TTC549 (cell line): ENCODE data around the gene CHI3L1.

Experiments used
- FAIRE-seq: peaks from 2 replicates; lab custom pipeline; 2012; peaks lifted over from hg19 to GRCh38; lab: Jason Lieb, UNC

CHI3L1 gene

DNA sequence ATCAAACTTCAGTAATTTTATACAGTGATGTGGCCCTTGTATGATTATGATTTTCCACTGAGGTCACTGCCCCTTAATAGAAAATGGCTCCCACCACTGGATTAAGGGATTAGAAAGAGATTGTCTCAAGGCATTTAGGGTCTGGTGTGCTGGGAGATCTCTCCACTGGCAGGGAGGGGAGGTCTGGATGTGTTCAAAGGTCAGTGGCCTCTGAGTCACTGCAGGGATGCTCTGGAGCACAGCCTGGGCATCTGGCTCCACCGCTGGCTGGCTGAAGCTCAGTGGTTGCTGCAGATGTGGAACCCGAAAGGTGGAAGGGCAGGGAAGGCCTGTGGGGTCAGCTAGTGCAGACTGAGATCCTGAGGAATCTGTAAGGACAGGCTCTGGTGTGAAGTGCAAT lies 18.3 kb upstream of the CHI3L1 start:
- FAIRE-seq: no peak

DNA sequence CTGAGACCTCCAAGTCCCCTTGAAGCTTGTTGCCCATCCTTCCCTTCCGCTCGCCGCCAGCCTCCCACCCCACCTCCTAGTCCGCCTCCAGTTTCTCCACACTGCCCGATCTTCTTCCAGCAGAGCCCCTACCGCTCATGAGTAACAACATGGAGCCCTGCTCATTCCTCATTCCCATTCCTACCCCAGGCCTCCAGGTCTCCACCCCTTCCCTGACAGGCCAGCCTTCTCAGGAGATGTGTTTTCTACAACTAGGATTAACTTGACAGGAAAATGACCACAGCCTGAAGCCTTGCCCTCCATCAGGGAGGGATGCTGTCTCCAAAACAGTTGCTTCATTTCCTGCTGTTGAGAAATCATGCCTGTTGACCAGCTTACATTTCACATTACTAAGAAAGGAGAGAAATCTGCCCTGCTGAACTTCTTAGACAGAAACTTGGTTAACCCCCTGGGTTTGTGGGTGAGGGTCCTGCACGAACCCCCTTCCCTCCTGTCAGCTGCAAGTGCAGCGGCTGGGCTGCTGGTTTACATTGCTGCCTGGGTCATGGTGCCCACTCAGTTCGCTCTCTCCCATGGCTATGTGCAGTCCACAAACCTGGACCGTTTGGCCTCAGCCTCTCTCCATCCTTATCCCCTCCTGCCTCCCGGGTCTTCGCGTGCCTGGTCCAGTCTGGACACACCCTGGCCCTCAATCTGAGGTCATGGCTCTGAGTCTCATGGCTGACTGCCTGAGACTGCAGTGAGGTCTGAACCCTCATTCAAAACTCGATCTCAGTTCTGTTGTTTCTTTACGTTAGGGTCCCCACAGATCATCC lies 16.1 kb upstream of the CHI3L1 start:
- FAIRE-seq: no peak

DNA sequence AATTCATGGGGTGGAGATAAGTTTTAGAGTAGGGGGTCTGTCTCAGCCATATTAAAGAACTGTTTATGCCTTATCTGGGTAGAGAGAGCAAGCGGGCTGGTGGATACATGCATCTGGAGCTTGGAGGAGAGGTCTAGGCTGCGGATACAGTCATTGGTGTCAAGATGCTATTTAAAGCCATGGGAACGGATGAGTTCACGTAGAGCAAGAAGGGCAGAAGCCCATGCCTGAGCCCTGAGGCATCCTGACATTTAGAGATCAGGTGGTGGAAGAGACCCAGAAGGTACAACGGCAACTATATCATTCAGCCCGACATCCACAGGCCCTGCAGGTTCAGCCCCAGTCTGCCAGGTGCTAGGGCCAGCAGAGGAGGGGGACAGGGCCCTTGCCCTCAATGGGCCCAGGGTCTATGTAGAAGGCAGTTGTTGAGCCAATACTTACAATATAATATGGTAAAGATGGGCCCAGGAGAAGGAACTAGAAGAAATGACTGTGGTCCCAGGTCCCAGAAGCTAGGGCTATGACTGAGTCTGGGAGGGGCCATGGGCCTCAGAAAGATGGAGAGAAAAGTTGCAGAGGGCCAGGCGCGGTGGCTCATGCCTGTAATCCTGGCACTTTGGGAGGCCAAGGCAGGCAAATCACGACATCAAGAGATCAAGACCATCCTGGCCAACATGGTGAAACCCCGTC lies 15.2 kb upstream of the CHI3L1 start:
- no peak for FAIRE-seq

DNA sequence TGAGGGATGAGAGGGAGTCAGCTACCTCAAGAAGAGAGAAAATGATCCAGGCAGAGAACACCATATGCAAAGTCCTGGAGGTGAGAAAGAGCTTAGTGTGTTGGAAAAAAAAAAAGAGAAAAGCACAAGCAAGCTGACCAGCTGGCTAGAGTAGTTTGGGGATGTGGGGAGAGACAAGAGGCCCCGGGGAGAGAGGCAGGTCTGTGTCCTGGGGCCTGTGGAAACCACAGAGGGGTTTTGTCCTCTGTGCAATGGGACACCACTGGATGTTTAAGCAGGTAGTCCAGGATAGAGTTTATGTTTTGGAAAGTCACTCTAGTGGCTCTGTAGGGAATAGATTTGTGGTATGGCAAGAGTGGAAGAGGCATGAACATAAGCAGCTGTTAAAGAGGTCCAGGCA lies 14.4 kb upstream of the CHI3L1 start:
- no peak for FAIRE-seq

DNA sequence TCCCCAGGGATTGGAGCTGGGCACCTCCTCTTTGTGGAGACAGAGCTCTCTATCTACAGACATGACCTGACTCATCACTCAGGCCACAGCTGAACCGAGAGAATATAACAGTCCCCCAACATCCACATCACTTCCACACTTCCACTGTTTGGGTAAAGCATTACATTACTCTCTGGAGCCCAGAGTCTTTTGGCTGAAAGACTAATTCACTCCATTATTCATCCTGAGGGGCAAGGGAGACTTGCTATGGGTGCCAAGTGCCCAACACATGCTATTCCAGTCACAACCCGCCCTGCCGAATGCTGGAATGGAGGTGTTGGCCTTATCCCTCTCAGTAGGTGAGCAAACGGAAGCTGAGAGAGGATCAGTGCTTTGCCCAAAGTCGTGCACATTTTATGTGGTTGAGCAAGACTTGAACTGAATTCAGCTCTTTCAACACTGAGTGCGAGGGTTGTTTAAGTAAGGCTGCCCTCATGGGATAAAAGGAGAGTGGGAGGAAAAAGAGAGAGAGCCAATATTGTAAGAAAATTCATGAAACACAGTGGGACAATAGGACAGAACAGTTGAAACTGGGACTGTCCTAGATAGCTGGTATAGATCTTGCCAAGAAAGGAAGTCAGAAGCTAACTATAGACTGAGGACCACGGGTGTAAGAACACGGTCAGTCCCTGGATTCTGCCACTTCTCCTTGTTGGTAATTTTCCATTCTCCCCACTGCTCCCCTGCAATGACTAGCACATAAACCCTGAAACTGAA lies 13.5 kb upstream of the CHI3L1 start:
- no peak for FAIRE-seq

DNA sequence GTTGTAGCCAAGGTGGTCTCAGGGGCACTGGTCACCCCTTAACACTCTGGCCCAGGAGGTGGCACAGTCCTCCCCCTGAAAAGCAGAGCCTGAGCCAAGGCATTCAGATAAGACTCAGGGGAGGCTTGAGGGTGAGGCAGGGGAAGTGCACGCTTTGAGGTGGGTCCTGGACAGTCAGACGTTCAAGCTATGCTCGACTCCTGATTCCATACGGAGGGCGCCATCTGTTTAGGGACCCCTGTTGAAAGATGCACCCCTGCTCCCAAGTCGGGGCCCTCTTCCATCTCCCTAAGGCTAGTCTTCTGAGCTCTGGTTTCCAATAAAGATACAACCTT lies 12.9 kb upstream of the CHI3L1 start:
- no peak for FAIRE-seq

DNA sequence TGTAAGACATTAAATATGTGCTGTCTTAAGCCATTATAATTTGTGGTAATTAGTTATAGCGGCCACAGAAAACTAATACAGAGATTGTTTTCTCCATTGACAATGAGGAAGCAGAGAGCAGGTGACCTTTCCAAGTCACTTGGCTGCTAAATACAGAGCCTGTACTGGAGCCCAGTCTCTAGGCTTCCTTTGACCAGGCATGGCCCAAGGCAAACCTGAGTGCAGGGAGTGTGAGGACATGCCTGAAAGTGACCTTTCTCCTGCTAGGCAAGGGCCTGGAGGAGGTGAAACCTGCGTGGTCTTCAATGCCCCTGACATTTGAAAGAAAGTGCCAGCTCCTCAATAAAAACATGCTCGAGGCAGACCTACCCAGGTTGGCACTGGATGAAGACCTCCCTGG lies 12.5 kb upstream of the CHI3L1 start:
- no peak for FAIRE-seq

DNA sequence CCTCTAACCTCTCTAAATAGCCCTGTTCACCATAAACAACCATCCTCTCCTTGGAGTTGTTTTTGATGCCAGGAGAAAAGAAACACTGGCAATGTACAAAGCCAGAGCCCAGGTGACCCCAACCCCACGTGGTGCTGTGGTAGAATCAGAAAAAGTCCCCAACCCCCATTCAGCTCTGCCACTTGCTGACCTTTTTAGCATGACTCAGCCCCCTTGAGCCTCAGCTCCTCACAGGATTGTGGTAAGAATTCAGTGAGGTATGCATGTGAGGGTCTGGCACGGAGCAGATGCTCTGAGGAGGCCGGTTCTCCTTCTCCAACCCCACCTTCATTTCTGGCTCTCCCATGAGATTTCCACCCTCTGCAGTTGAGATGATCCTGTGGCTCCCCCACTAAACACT lies 11.1 kb upstream of the CHI3L1 start:
- FAIRE-seq: no peak

DNA sequence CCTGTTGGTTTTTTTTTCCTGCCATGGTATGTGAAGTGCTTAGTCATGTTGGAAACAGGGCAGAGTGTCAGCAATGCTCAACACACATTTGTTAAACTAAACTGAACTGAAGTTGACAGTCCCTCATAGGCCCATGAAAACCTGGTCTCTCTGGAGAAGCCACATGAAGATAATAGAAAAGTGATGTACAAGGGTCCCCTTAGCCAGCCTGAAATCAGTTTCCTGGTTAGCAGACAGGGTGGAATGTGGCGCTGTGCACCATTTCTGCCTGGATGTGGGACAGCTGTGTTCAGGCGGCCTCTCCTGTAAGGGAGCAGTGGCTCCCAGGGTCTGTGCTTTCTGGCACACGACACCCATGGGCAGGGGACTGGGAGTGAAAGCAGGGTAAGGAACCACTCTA lies 9.9 kb upstream of the CHI3L1 start:
- no peak for FAIRE-seq

DNA sequence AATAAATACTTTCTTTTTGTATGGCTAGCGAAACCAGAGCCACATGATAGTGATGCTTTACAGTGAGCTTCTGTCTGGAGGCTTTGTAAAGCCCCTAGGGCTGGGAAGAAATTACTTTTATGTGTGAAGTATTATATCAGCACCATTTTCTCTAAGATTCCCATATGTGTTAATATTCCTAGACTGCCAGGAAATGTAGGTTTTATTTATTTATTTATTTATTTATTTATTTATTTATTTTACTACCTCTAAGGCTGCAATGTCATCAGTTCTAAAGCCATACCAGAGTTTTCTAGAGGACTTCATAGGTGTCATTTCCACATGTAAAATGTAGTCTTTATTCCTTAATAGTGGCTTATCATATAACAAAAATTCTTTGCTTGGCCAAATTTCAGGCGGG lies 4.4 kb upstream of the CHI3L1 start:
- FAIRE-seq: no peak

DNA sequence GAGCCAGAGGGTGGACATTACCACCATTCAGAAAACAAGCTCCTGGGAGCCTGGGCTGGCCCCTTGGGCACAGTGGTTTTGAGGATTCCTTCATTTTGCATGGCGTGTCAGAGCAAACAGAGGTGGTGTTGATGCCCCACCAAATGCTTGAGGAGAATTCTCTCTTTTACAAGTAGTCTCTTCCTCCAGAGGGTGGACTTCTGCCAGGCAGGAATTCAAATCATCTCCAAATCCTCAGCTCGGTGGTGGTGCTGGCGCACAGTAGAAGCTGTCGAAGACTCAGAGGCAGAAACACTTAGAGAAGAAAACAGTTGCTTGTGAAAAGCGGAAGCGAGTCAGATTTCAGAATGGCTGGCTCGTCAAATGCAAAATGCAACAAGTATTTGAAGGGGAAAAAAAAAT lies 3.4 kb upstream of the CHI3L1 start:
- no peak for FAIRE-seq

DNA sequence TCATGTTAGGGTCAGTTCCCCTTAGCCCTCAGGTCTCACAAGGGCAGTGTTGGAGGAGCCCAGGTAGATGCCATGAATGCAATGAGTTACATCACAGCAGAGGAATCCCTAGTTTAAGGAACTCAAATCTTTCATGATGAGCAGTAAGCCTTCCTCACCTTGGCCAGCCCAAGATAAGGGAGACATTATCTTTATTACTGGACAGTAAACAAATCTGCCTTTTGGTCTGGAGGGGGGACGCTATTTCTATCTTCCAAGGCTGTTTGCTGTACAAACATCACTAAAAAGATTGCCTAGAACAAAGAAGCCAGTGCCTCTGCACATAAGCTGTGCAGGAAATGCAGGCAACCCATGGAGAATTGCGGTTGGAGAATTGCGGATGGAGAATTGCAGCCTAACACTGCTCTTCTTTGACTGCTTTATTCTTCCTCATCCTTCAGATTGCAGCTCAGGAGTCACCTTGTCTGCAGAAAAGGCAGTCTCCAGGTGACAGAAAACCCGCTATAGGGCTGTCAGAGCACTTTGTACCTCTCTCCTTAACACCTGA lies 2.3 kb upstream of the CHI3L1 start:
- FAIRE-seq: no peak

DNA sequence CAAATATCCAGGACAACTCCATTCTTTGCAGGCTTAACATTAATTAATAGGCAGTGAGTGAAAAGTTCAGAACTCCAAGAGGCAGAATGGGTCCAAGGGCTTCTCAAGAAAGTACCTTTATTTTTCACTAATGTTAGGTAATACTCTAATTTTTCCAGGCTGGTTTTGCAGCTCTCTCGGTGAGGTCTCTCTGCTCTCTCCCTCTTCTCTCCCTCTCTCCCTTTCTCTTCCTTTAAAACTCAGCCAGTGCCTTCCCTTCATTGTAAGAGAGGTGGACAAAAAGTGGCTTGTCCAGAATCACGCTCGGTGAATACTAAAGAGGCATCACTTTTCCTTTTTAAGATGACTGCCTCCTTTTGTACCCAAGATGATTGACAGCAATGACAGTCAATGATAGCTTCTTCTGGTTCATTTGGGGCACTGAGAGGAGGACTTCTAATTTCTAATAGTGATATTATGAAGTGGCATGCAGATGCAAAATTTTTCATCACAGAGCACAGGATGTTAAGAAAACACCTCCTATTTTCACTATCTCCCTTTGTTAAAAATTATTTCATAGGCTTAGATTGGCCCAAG lies 1.3 kb upstream of the CHI3L1 start:
- no peak for FAIRE-seq

DNA sequence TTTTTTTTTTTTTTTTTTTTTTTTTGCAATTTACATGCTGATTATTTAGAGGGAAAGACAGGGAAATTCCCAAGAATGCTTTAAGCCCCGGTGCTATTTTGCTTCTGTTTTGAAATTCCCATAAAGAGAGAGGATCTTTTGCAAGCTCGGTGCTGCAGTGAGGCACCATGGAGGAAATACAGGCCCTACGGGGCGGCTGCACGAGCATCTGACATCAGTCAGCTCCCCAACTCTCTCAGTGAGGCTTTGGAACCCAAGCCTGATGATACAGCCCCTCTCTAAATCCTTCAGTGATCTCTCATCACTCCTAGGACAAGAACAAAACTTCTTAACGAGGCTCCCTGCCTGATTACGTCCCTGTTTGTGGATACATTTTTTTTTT lies 791 bp upstream of the CHI3L1 start:
- FAIRE-seq: no peak

DNA sequence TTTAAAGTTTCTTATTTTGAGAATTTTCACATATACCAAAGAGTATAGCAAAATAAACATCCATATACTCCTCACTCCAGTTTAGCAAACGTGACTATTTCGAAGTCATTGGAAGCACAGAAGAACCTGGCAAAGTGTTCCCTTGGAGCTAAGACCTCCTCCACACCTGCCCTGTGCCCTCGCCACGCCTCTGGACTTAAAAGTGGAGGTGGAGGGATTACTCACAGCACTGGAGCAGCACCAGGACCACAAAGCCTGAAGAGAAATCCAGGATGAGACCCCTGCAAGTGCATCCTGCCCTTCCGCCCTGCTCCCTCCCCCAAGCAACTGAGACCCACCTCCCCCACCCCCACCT lies 436 bp downstream of the CHI3L1 start:
- no peak for FAIRE-seq

DNA sequence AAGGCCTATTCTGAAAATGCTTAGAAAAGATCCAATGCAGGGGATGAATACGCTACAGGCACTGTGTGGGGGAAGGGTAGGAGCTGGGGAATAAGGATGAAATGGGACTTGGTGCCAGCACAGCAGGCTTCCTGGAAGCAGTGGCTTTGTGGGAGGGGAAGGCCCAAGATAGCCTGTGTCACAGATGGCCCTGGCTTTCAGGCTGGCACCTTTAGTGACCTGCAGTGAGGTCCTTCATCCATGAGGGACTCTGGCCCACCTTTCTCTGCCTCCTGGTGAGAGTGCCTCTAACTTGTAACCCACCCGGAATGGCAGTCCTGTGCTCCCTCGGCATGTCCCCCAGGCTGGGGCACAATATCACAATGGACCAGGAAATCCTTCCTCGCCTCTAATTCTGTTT lies 919 bp downstream of the CHI3L1 start:
- FAIRE-seq: no peak

DNA sequence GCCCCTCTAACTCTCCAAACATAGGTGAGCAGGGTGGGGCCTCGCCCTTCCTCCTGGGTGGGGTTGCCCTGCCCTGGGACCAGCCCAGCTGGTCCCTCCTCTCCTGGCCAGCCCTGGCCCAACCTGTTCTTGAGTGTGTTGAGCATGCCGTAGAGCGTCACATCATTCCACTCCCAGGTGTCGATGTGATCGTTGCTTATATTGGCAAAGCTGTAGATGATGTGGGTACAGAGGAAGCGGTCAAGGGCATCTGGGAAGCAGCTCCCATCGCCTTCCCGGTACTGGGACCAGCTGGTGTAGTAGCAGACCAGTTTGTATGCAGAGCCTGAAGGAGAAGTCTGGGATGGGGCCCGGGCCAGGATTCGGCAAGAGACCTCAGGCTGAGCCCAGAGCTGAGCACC lies 1.4 kb downstream of the CHI3L1 start:
- no peak for FAIRE-seq

DNA sequence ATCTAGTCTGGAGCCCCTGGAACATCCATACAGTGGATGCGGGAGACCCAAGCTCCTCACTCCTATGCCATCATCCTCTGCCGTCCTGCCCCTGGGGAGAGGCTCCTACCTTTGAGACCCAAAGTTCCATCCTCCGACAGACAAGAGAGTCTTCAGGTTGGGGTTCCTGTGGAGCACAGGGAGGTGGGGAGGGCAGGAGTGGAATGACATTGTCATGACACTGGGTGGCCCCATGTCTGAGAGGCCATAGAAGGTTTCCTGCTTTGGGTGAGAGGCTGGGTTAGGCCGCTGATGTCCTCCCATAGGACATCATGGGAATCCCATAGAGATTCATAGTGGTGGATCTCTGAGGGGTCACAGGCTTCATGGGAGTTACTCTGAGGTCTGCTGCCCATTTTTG lies 2.0 kb downstream of the CHI3L1 start:
- FAIRE-seq: no peak

DNA sequence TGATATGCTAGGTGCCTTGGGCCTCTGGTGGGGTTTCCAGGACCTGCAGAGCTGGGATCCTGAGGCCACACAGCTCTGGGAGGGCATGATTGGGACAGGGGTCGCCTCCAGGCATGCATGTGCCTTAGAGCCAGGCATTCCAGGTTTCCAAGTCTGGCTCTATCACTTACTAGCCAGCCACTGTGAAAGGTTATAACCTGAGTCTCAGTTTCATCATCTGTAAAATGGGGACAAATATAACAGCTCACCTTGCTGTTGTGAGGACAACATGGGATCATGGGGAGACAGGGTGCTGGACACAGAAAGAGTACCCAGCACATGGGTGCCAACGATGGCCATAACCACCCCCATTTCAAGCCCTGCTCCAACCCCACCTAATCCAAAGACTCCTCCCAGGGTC lies 2.7 kb downstream of the CHI3L1 start:
- FAIRE-seq: no peak

DNA sequence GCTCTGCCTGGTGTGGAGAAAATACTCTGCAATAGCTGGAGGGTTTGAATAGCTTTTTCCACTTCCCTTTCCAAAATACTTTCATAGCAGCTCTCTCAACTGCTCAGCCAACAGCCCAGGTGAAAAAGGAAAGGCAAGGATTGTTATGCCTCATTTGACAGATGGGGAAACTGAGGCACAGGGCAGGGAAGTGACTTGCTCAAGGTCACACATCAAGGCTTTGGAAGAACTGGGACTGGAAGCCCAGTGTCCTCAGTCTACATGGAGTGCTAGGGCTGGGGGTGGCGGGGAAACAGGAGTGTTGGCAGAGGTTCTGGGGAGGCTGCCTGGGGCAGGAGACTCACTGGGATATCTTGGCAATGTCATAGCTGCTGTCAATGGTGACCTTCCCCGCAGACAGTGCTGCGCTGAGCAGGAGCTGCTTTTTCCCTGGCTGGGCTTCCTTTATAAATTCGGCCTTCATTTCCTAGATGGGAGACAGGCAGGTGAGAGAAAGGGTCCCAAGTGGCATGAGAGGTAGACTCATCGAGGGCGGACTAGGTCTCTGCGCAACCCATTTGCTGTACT lies 4.0 kb downstream of the CHI3L1 start:
- FAIRE-seq: no peak

DNA sequence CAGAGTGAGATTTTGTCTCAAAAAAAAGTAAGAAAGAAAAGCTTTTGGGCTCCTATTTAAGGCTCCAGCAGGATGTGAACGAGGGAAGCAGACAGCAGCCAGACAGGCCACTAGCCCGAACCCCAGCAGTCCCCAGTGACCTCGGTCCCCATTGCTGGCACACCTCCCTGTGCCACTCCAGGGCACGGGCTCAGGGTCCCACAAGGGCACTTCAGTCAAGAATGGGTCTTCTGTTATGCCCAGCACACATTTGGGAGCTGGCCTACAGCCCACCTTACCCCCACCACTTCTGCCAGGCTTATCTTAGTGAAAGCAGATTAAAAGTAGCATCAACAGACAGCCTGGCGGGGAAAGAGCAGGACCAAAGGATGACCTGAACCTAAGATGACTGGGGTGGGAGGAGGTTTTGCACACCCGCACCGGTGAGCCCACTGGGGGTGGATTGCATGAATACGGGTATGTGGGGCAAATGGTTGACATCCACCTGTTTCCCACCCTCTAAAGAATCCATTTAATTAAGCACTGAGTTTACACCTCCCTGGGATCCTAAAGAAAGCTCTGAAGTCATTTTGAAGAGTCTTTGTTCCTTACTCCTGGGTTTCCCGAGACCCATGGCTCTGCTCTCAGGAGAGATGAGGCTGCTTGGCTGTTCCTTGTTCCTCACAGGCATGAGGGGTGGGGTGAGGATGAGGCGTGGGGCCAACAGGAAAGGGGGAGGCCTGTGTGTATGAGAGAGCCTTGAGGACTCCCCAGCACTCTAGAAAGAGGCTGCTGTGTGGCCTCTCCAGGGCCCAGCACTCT lies 4.7 kb downstream of the CHI3L1 start:
- FAIRE-seq: no peak
